ENCODE data around the gene ZNF556.

DNA sequence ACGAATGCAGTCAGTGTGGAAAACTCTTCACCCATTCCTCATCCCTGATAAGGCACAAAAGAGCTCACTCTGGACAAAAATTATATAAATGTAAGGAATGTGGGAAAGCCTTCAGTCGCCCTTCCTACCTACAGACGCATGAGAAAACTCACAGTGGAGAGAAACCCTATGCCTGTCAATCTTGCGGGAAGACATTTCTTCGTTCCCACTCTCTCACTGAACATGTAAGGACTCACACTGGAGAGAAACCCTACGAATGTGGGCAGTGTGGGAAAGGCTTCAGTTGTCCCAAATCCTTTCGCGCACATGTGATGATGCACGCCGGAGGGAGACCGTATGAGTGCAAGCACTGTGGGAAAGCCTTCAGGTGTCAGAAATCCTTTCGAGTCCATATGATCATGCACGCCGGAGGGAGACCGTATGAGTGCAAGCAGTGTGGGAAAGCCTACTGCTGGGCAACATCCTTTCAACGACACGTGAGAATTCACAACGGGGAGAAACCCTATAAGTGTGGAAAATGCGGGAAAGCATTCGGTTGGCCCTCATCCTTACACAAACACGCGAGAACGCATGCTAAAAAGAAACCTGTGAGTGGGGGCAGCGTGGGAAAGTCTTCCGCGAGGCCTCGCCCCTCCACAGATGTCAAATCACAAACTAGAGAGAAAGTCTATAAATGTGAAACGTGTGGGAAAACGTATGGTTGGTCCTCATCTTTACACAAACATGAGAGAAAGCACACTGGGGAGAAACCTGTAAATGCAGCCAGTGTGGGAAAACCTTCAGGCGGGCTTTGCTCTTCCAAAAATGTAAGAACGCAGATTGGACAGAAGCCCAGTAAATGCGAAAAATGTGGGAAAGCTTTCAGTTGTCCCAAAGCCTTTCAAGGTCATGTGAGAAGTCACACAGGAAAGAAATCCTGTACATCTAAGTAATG lies 10.5 kb downstream of the ZNF556 start:
- TF ChIP-seq, protein P1, sequence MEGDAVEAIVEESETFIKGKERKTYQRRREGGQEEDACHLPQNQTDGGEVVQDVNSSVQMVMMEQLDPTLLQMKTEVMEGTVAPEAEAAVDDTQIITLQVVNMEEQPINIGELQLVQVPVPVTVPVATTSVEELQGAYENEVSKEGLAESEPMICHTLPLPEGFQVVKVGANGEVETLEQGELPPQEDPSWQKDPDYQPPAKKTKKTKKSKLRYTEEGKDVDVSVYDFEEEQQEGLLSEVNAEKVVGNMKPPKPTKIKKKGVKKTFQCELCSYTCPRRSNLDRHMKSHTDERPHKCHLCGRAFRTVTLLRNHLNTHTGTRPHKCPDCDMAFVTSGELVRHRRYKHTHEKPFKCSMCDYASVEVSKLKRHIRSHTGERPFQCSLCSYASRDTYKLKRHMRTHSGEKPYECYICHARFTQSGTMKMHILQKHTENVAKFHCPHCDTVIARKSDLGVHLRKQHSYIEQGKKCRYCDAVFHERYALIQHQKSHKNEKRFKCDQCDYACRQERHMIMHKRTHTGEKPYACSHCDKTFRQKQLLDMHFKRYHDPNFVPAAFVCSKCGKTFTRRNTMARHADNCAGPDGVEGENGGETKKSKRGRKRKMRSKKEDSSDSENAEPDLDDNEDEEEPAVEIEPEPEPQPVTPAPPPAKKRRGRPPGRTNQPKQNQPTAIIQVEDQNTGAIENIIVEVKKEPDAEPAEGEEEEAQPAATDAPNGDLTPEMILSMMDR (IDR thresholded peaks at IDR 0.05): no peak
- no peak for TF ChIP-seq POLR2A (IDR thresholded peaks at IDR 0.05)

Measured in heart left ventricle (tissue), 13 donors.